WTC11 (cell line): Measurements from ENCODE around the gene GNB5. TPM values are rescaled to one million over a fixed set of nuclear protein-coding genes. Genes with fewer than 3 reads are reported as not detected.

Source experiments
- ATAC-seq: fragments of 200-7000 bp; cut with Tn5 transposase; 2 replicates; pipeline ENCODE4 v1.10.0; 2021; ENCODE audit warnings: mild to moderate bottlenecking, moderate library complexity
- CTCF ChIA-PET: fragments of 300-600 bp; sonication (Branson Sonifier 250); formaldehyde crosslinking; loops from one replicate; lab custom pipeline; 2021; ENCODE audit warnings: antibody characterized with exemption; lab: Charles Lee
- POLR2A ChIA-PET: fragments of 350-600 bp; sonication (Branson Sonifier 250); formaldehyde crosslinking; loops from one replicate; lab custom pipeline; 2021; ENCODE audit warnings: antibody characterized with exemption; lab: Charles Lee
- DNase-seq: peaks from one replicate; pipeline ENCODE4 v3.0.0; 2021; ENCODE audit warnings: low spot score
- H3K27ac Mint-ChIP-seq: 2 replicates; pipeline ENCODE4 v1.8.0; 2021; ENCODE audit warnings: mixed read lengths
- H3K27me3 Mint-ChIP-seq: 2 replicates; pipeline ENCODE4 v1.8.0; 2021; ENCODE audit warnings: low read depth, mild to moderate bottlenecking, moderate library complexity, mixed read lengths
- H3K36me3 Mint-ChIP-seq: 2 replicates; pipeline ENCODE4 v1.8.0; 2021; ENCODE audit warnings: mixed read lengths
- H3K4me1 Mint-ChIP-seq: 2 replicates; pipeline ENCODE4 v1.8.0; 2022; ENCODE audit warnings: mixed read lengths
- H3K4me3 Mint-ChIP-seq: 2 replicates; pipeline ENCODE4 v1.8.0; 2021; ENCODE audit warnings: mild to moderate bottlenecking, moderate library complexity, mixed read lengths
- H3K9me3 Mint-ChIP-seq: 2 replicates; pipeline ENCODE4 v1.8.0; 2021; ENCODE audit warnings: mixed read lengths
- ELF4 ChIP-seq: sonication (generic); formaldehyde crosslinking; IDR thresholded peaks from 2 replicates; pipeline ENCODE4 v1.8.1; 2022; ENCODE audit warnings: low read depth, mild to moderate bottlenecking, moderate library complexity, missing genetic modification reagents
- ETV6 ChIP-seq: sonication (generic); formaldehyde crosslinking; IDR thresholded peaks from 2 replicates; pipeline ENCODE4 v1.8.1; 2022; ENCODE audit warnings: mild to moderate bottlenecking, missing genetic modification reagents
- FOXJ3 ChIP-seq: sonication (generic); formaldehyde crosslinking; IDR thresholded peaks from 2 replicates; pipeline ENCODE4 v1.9.0; 2021; ENCODE audit warnings: missing genetic modification reagents, mild to moderate bottlenecking, borderline replicate concordance
- FOXK1 ChIP-seq: sonication (generic); formaldehyde crosslinking; IDR thresholded peaks from 2 replicates; pipeline ENCODE4 v1.8.0; 2022; ENCODE audit warnings: mild to moderate bottlenecking, moderate library complexity, missing genetic modification reagents
- FOXP1 ChIP-seq: sonication (generic); formaldehyde crosslinking; IDR thresholded peaks from 2 replicates; pipeline ENCODE4 v1.8.0; 2022; ENCODE audit warnings: missing genetic modification reagents, mild to moderate bottlenecking, moderate library complexity, borderline replicate concordance
- IRF2 ChIP-seq: sonication (generic); formaldehyde crosslinking; IDR thresholded peaks from 2 replicates; pipeline ENCODE4 v1.8.0; 2022; ENCODE audit warnings: low read depth, missing genetic modification reagents, borderline replicate concordance
- NR2C2 ChIP-seq: sonication (generic); formaldehyde crosslinking; IDR thresholded peaks from 2 replicates; pipeline ENCODE4 v1.8.0; 2022; ENCODE audit warnings: mild to moderate bottlenecking, missing genetic modification reagents
- NR3C1 ChIP-seq: sonication (generic); formaldehyde crosslinking; conservative IDR thresholded peaks from 2 replicates; pipeline ENCODE4 v1.8.1; 2023; ENCODE audit warnings: low read depth, mild to moderate bottlenecking, missing genetic modification reagents
- OVOL2 ChIP-seq: fragments of 250-450 bp; sonication (Bioruptor Pico); IDR thresholded peaks from 2 replicates; pipeline ENCODE4 v1.9.0; 2021; ENCODE audit warnings: mild to moderate bottlenecking, borderline replicate concordance
- PRRX2 ChIP-seq: fragments of 250-450 bp; sonication (Bioruptor Pico); IDR thresholded peaks from 2 replicates; pipeline ENCODE4 v1.8.0; 2021; ENCODE audit warnings: mild to moderate bottlenecking
- RELA ChIP-seq: sonication (generic); formaldehyde crosslinking; IDR thresholded peaks from 2 replicates; pipeline ENCODE4 v1.8.1; 2022; ENCODE audit warnings: missing genetic modification reagents, mild to moderate bottlenecking, borderline replicate concordance
- SMAD4 ChIP-seq: sonication (generic); formaldehyde crosslinking; IDR thresholded peaks from 2 replicates; pipeline ENCODE4 v1.8.0; 2022; ENCODE audit warnings: mild to moderate bottlenecking, missing genetic modification reagents
- SOX15 ChIP-seq: fragments of 250-450 bp; sonication (Bioruptor Pico); IDR thresholded peaks from 2 replicates; pipeline ENCODE4 v1.9.0; 2021; ENCODE audit warnings: mild to moderate bottlenecking
- TEAD1 ChIP-seq: sonication (generic); formaldehyde crosslinking; IDR thresholded peaks from 2 replicates; pipeline ENCODE4 v1.8.0; 2022; ENCODE audit warnings: mild to moderate bottlenecking, missing genetic modification reagents
- TEAD4 ChIP-seq: sonication (generic); formaldehyde crosslinking; IDR thresholded peaks from 2 replicates; pipeline ENCODE4 v1.8.0; 2022; ENCODE audit warnings: mild to moderate bottlenecking, missing genetic modification reagents
- TP53 ChIP-seq: sonication (generic); formaldehyde crosslinking; IDR thresholded peaks from 2 replicates; pipeline ENCODE4 v1.8.1; 2023; ENCODE audit warnings: mild to moderate bottlenecking, missing genetic modification reagents
- ZBTB21 ChIP-seq: sonication (generic); formaldehyde crosslinking; IDR thresholded peaks from 2 replicates; pipeline ENCODE4 v1.8.1; 2023; ENCODE audit warnings: mild to moderate bottlenecking, missing genetic modification reagents, borderline replicate concordance
- ZNF317 ChIP-seq: sonication (generic); formaldehyde crosslinking; IDR thresholded peaks from 2 replicates; pipeline ENCODE4 v1.8.1; 2023; ENCODE audit warnings: low read depth, mild to moderate bottlenecking, moderate library complexity, missing genetic modification reagents, borderline replicate concordance
- ZNF423 ChIP-seq: fragments of 250-450 bp; sonication (Bioruptor Pico); IDR thresholded peaks from 2 replicates; pipeline ENCODE4 v2.1.2; 2022; ENCODE audit warnings: mild to moderate bottlenecking, moderate library complexity
- ZNF671 ChIP-seq: fragments of 250-450 bp; sonication (Bioruptor Pico); IDR thresholded peaks from 2 replicates; pipeline ENCODE4 v1.8.0; 2021; ENCODE audit warnings: mild to moderate bottlenecking
- total RNA-seq: library from RNA; stranded (reverse); gene quantifications from 3 replicates; pipeline ENCODE4 v1.2.3, GENCODE V29; 2021
- TF ChIP-seq, protein P1 (sequence below): fragments of 250-450 bp; sonication (Bioruptor Pico); IDR thresholded peaks from 2 replicates; pipeline ENCODE4 v1.9.0; 2021; ENCODE audit warnings: mild to moderate bottlenecking
- TF ChIP-seq, protein P2 (sequence below): sonication (generic); formaldehyde crosslinking; IDR thresholded peaks from 2 replicates; pipeline ENCODE4 v1.8.1; 2023; ENCODE audit warnings: mild to moderate bottlenecking, missing genetic modification reagents, moderate library complexity
- TF ChIP-seq, protein P3 (sequence below): fragments of 250-450 bp; sonication (Bioruptor Pico); conservative IDR thresholded peaks from 2 replicates; pipeline ENCODE4 v1.9.0; 2021; ENCODE audit warnings: mild to moderate bottlenecking
- TF ChIP-seq, protein P4 (sequence below): sonication (generic); formaldehyde crosslinking; IDR thresholded peaks from 2 replicates; pipeline ENCODE4 v1.8.1; 2023; ENCODE audit warnings: mild to moderate bottlenecking, missing genetic modification reagents, moderate library complexity
- TF ChIP-seq, protein P5 (sequence below): sonication (generic); formaldehyde crosslinking; IDR thresholded peaks from 2 replicates; pipeline ENCODE4 v1.8.1; 2023; ENCODE audit warnings: mild to moderate bottlenecking, missing genetic modification reagents
- TF ChIP-seq, protein P6 (sequence below): fragments of 250-450 bp; sonication (Bioruptor Pico); IDR thresholded peaks from 2 replicates; pipeline ENCODE4 v2.1.2; 2022; ENCODE audit warnings: mild to moderate bottlenecking, moderate library complexity

GNB5 gene
- total RNA-seq, 1 experiment from 2014 or later: 37.0 TPM

DNA sequence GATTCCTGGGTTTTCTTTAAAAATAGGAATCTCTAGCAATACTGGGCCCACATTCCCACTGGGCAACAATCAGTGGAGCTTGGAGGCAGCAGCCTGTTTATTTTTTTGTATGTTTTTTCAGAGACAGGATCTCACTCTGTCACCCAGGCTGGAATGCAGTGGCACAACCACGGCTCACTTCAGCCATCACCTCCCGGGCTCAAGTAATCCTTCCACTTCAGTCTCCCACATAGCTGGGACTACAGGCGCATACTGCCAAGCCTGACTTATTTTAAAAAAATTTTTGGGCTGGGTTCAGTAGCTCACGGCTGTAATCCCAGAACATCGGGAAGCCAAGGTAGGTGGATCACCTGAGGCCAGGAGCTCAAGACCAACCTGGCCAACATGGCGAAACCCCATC is 29.1 kb upstream of the GNB5 start:
- ATAC-seq (no peak), DNase-seq (no peak)
- Mint-ChIP-seq H3K27ac (no peak overlapping the region), H3K9me3 (no peaks in the 10 kb centered on the region), H3K36me3 (peaks cover 71% of the 10 kb centered on the region), H3K4me1 (no peaks in the 10 kb centered on the region), H3K27me3 (no peaks in the 10 kb centered on the region), H3K4me3 (no peak overlapping the region)
- POLR2A ChIA-PET: no interaction called here
- CTCF ChIA-PET: interaction anchor here (1.9 kb wide), 1 partner anchor 12 kb away, joined by 8 read pairs; no protein-coding TSS in a partner anchor
- TF ChIP-seq, protein P1, sequence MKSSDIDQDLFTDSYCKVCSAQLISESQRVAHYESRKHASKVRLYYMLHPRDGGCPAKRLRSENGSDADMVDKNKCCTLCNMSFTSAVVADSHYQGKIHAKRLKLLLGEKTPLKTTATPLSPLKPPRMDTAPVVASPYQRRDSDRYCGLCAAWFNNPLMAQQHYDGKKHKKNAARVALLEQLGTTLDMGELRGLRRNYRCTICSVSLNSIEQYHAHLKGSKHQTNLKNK (CRISPR knock-in tag): no peak
- TF ChIP-seq, protein P2, sequence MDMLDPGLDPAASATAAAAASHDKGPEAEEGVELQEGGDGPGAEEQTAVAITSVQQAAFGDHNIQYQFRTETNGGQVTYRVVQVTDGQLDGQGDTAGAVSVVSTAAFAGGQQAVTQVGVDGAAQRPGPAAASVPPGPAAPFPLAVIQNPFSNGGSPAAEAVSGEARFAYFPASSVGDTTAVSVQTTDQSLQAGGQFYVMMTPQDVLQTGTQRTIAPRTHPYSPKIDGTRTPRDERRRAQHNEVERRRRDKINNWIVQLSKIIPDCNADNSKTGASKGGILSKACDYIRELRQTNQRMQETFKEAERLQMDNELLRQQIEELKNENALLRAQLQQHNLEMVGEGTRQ: no peak
- TF ChIP-seq FOXJ3 (CRISPR knock-in tag) (no peak), ELF4 (CRISPR knock-in tag) (no peak), ETV6 (CRISPR knock-in tag) (no peak), SMAD4 (CRISPR knock-in tag) (no peak), NR2C2 (CRISPR knock-in tag) (no peak)
- TF ChIP-seq, protein P3, sequence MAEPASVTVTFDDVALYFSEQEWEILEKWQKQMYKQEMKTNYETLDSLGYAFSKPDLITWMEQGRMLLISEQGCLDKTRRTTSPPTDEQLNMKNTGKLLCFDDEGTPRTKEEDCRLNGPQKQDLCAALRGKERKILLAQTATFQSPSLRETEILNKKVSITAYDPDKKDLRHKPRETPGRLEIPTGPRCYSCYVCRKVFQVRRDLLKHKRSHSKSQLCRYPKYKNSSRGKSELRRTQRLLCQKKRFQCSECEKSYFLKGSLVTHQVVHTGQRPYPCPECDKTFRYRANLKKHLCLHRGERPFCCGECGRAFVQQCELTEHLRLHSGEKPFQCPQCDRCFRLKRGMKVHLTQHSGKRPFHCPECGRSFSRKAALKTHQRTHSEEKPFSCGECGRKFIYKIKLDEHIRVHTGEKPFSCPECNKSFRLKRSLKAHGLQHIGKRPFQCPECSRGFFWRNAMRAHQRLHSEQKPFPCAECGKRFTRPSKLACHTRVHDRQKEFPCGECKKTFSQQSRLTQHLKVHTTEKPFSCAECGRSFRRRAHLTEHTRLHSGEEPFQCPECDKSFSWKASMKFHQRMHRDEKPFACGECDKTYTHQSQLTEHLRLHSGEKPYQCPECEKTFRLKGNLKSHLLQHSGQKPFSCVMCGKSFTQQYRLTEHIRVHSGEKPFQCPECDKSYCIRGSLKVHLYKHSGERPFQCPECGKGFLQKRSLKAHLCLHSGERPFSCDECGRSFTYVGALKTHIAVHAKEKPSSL (CRISPR knock-in tag): no peak
- TF ChIP-seq, protein P4, sequence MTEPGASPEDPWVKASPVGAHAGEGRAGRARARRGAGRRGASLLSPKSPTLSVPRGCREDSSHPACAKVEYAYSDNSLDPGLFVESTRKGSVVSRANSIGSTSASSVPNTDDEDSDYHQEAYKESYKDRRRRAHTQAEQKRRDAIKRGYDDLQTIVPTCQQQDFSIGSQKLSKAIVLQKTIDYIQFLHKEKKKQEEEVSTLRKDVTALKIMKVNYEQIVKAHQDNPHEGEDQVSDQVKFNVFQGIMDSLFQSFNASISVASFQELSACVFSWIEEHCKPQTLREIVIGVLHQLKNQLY: no peak

DNA sequence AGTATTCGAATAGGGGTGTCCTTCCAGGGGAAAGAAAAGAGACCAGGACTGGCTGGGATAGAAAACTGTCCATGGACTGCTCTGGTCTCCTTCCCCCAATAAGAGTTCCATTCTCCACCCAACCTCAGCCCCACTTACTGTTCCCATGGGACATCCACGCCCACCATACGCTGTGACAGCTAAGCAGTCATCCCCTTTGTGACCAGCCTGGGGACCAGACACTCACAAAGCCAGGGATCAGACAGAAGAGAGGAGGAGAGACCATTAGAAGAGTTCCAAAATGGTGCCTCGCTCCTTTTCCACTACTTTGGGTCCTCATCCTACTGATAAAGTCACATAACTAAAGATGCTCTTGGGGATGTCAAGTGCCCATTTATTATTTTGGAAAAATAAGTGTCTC is 27.6 kb upstream of the GNB5 start:
- no peak for DNase-seq
- Mint-ChIP-seq H3K4me3 (no peak overlapping the region), H3K9me3 (no peaks in the 10 kb centered on the region), H3K4me1 (no peaks in the 10 kb centered on the region), H3K27ac (no peak overlapping the region), H3K36me3 (peaks cover 65% of the 10 kb centered on the region), H3K27me3 (no peaks in the 10 kb centered on the region)
- ChIA-PET CTCF (interaction anchor here (0.5 kb wide), 1 partner anchor 9 kb away, joined by 3 read pairs; no protein-coding TSS in a partner anchor), POLR2A (interaction anchor here (0.6 kb wide), 1 partner anchor 340 kb away, joined by 5 read pairs; no protein-coding TSS in a partner anchor)
- no peak for ATAC-seq
- TF ChIP-seq ZBTB21 (CRISPR knock-in tag) (no peak), FOXK1 (CRISPR knock-in tag) (no peak), NR2C2 (CRISPR knock-in tag) (no peak), ZNF423 (no peak), OVOL2 (CRISPR knock-in tag) (no peak), NR3C1 (CRISPR knock-in tag) (no peak), SOX15 (CRISPR knock-in tag) (no peak), IRF2 (no peak), TP53 (no peak), FOXP1 (CRISPR knock-in tag) (no peak), PRRX2 (no peak)
- TF ChIP-seq, protein P2: no peak

DNA sequence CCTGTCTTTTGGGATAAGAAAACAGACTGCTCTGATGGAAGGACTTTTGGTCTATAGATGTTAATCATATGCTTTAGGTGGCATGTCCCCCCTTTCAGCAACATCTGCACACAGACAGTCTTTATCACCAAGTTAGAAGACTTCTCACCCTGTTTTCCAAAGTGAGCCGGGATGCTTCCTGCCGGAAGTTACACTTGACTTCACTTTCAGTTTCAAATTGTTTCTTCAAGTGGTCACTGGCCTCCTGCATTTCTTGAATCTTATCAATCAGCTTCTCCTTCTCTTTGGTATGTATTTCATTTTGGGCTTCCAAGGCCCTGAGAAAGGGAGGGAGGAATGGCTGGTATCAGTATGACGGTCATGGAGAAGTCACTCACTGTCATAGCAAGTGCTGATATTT is 27.2 kb upstream of the GNB5 start:
- ChIA-PET CTCF (interaction anchor here (0.5 kb wide), 1 partner anchor 9 kb away, joined by 3 read pairs; no protein-coding TSS in a partner anchor), POLR2A (interaction anchor here (0.6 kb wide), 1 partner anchor 341 kb away, joined by 5 read pairs; no protein-coding TSS in a partner anchor)
- no peak for ATAC-seq
- no peaks in the 10 kb centered on the region for H3K27me3 Mint-ChIP-seq
- no peak overlapping the region for H3K27ac Mint-ChIP-seq
- peaks cover 66% of the 10 kb centered on the region for H3K36me3 Mint-ChIP-seq
- H3K9me3 Mint-ChIP-seq: no peaks in the 10 kb centered on the region
- H3K4me1 Mint-ChIP-seq: no peaks in the 10 kb centered on the region
- H3K4me3 Mint-ChIP-seq: no peak overlapping the region
- no peak for DNase-seq
- TF ChIP-seq RELA: no peak
- TF ChIP-seq, protein P5, sequence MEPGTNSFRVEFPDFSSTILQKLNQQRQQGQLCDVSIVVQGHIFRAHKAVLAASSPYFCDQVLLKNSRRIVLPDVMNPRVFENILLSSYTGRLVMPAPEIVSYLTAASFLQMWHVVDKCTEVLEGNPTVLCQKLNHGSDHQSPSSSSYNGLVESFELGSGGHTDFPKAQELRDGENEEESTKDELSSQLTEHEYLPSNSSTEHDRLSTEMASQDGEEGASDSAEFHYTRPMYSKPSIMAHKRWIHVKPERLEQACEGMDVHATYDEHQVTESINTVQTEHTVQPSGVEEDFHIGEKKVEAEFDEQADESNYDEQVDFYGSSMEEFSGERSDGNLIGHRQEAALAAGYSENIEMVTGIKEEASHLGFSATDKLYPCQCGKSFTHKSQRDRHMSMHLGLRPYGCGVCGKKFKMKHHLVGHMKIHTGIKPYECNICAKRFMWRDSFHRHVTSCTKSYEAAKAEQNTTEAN (CRISPR knock-in tag): no peak
- TF ChIP-seq, protein P6, sequence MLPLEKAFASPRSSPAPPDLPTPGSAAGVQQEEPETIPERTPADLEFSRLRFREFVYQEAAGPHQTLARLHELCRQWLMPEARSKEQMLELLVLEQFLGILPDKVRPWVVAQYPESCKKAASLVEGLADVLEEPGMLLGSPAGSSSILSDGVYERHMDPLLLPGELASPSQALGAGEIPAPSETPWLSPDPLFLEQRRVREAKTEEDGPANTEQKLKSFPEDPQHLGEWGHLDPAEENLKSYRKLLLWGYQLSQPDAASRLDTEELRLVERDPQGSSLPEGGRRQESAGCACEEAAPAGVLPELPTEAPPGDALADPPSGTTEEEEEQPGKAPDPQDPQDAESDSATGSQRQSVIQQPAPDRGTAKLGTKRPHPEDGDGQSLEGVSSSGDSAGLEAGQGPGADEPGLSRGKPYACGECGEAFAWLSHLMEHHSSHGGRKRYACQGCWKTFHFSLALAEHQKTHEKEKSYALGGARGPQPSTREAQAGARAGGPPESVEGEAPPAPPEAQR: no peak
- no peak for TF ChIP-seq ETV6 (CRISPR knock-in tag)
- TF ChIP-seq ZNF423: no peak
- no peak for TF ChIP-seq TEAD4 (CRISPR knock-in tag)
- no peak for TF ChIP-seq ZNF317 (CRISPR knock-in tag)
- no peak for TF ChIP-seq FOXK1 (CRISPR knock-in tag)
- TF ChIP-seq TEAD1: no peak
- no peak for TF ChIP-seq ZNF671 (CRISPR knock-in tag)
